A549 (cell line): ENCODE results near the gene GIT1. TPM values are rescaled to one million over a fixed set of nuclear protein-coding genes. Genes with fewer than 3 reads are reported as not detected.

Experiments
- ATAC-seq, 2 experiments: fragments of 200-7000 bp in 1 of 2; fragments of >200 bp in 1 of 2; cut with Nextera tagmentation in 1 of 2; cut with Tn5 transposase in 1 of 2; 3 replicates each; pipeline versions ENCODE4 v1.8.0 to v1.9.1; 2018 to 2020; ENCODE audit warnings: mild to moderate bottlenecking in 1 of 2, moderate library complexity in 1 of 2
- CTCF ChIA-PET: fragments of 300-600 bp; sonication (Branson Sonifier 250); formaldehyde crosslinking; extraction: SDS; loops from one replicate; lab custom pipeline; 2021; ENCODE audit warnings: antibody characterized with exemption, inconsistent platforms; lab: Yijun Ruan, JAX
- POLR2A ChIA-PET: fragments of 350-600 bp; formaldehyde crosslinking; extraction: SDS; loops from one replicate; lab custom pipeline; 2021; ENCODE audit warnings: antibody characterized with exemption, inconsistent platforms; lab: Yijun Ruan, JAX
- DNase-seq, 2 experiments: peaks; one replicate each; pipeline versions ENCODE4 v3.0.0 to v3.0.0-alpha.2; 2011 to 2016; ENCODE audit warnings: low read depth in 1 of 2, low spot score in 1 of 2
- FAIRE-seq: peaks from 2 replicates; lab custom pipeline; 2011; peaks lifted over from hg19 to GRCh38; lab: Jason Lieb, UNC
- H3K27ac ChIP-seq, 2 experiments: fragments of >200 bp; sonication (Bioruptor Twin); formaldehyde crosslinking; 3 replicates each; pipeline ENCODE4 v1.5.1; 2016 to 2017
- H3K4me1 ChIP-seq: fragments of >200 bp; sonication (Bioruptor Twin); formaldehyde crosslinking; 3 replicates; pipeline ENCODE4 v1.6.1; 2016
- H3K4me2 ChIP-seq: fragments of >200 bp; sonication (Bioruptor Twin); formaldehyde crosslinking; 3 replicates; pipeline ENCODE4 v1.6.1; 2016
- H3K4me3 ChIP-seq: fragments of >200 bp; sonication (Bioruptor Twin); formaldehyde crosslinking; 3 replicates; pipeline ENCODE4 v1.5.1; 2016
- H3K9me3 ChIP-seq: fragments of >200 bp; sonication (Bioruptor Twin); formaldehyde crosslinking; 3 replicates; pipeline ENCODE4 v1.6.1; 2016
- ATOH8 ChIP-seq: fragments of 250-450 bp; sonication (Bioruptor Pico); IDR thresholded peaks from 2 replicates; pipeline ENCODE4 v1.5.0; 2020; ENCODE audit warnings: low read depth, mild to moderate bottlenecking, moderate library complexity
- BCL3 ChIP-seq: fragments of >200 bp; sonication (Bioruptor Twin); formaldehyde crosslinking; IDR thresholded peaks from 3 replicates; pipeline ENCODE4 v1.6.1; 2016
- BHLHE40 ChIP-seq: IDR thresholded peaks from 2 replicates; pipeline ENCODE4 v1.6.1; 2012; ENCODE audit warnings: low read depth, low read length, inconsistent platforms
- CTCF ChIP-seq: fragments of >200 bp; sonication (Bioruptor Twin); formaldehyde crosslinking; IDR thresholded peaks from 3 replicates; pipeline ENCODE4 v1.5.1; 2016
- HDAC2 ChIP-seq: fragments of 200-600 bp; sonication (generic); IDR thresholded peaks from 2 replicates; pipeline ENCODE4 v1.6.1; 2016
- HEYL ChIP-seq: fragments of 250-450 bp; sonication (Bioruptor Pico); IDR thresholded peaks from 2 replicates; pipeline ENCODE4 v1.8.0; 2021; ENCODE audit warnings: mild to moderate bottlenecking, moderate library complexity
- HMGXB4 ChIP-seq: fragments of 250-450 bp; sonication (Bioruptor Pico); IDR thresholded peaks from 2 replicates; pipeline ENCODE4 v1.5.0; 2021; ENCODE audit warnings: mild to moderate bottlenecking, moderate library complexity, borderline replicate concordance
- HOXB13 ChIP-seq: fragments of 250-450 bp; sonication (Bioruptor Pico); IDR thresholded peaks from 2 replicates; pipeline ENCODE4 v1.5.0; 2020; ENCODE audit warnings: low read depth, mild to moderate bottlenecking, moderate library complexity
- HOXB5 ChIP-seq: fragments of 250-450 bp; sonication (Bioruptor Pico); IDR thresholded peaks from 2 replicates; pipeline ENCODE4 v1.5.0; 2020; ENCODE audit warnings: mild to moderate bottlenecking, moderate library complexity
- JUN ChIP-seq, 2 experiments: fragments of >200 bp; sonication (Bioruptor Twin); formaldehyde crosslinking; IDR thresholded peaks; 2 replicates in 1 of 2; 3 replicates in 1 of 2; pipeline ENCODE4 v1.6.1; 2016 to 2017
- KDM1A ChIP-seq: fragments of 200-600 bp; sonication (generic); IDR thresholded peaks from 2 replicates; pipeline ENCODE4 v1.6.1; 2016; ENCODE audit warnings: low read depth, mild to moderate bottlenecking
- MAFK ChIP-seq: fragments of 450-650 bp; IDR thresholded peaks from 2 replicates; pipeline ENCODE4 v1.6.1; 2014; ENCODE audit not compliant: partially characterized antibody
- MAZ ChIP-seq: fragments of 150-350 bp; IDR thresholded peaks from 2 replicates; pipeline ENCODE4 v1.6.1; 2014; ENCODE audit warnings: antibody characterized with exemption, low read depth, low read length, borderline replicate concordance
- MYC ChIP-seq: IDR thresholded peaks from 2 replicates; pipeline ENCODE4 v1.6.1; 2012; ENCODE audit warnings: mild to moderate bottlenecking, inconsistent platforms, low read length, improper control_type of control experiment, borderline replicate concordance
- NFE2L2 ChIP-seq: fragments of 150-350 bp; conservative IDR thresholded peaks from 2 replicates; pipeline ENCODE4 v1.6.1; 2014; ENCODE audit warnings: low read length
- NPAS2 ChIP-seq: fragments of 250-450 bp; sonication (Bioruptor Pico); IDR thresholded peaks from 2 replicates; pipeline ENCODE4 v1.8.0; 2022; ENCODE audit warnings: mild to moderate bottlenecking, moderate library complexity, borderline replicate concordance
- NR3C1 ChIP-seq: fragments of >200 bp; sonication (Bioruptor Twin); formaldehyde crosslinking; IDR thresholded peaks from 3 replicates; pipeline ENCODE4 v1.6.1; 2017
- PHF8 ChIP-seq: fragments of 200-600 bp; sonication (generic); IDR thresholded peaks from 2 replicates; pipeline ENCODE4 v1.6.1; 2016; ENCODE audit warnings: low read depth, mild to moderate bottlenecking, antibody characterized with exemption, moderate library complexity, borderline replicate concordance
- RAD21 ChIP-seq, 2 experiments: fragments of >200 bp in 1 of 2; sonication (Bioruptor Twin) in 1 of 2; formaldehyde crosslinking in 1 of 2; IDR thresholded peaks in 1 of 2; conservative IDR thresholded peaks in 1 of 2; 2 replicates in 1 of 2; 3 replicates in 1 of 2; pipeline ENCODE4 v1.6.1; 2012 to 2018; ENCODE audit warnings: inconsistent platforms in 1 of 2
- RFX5 ChIP-seq: fragments of 450-650 bp; IDR thresholded peaks from 2 replicates; pipeline ENCODE4 v1.7.1; 2014; ENCODE audit warnings: antibody characterized with exemption, mild to moderate bottlenecking, moderate library complexity
- SMC3 ChIP-seq: fragments of >200 bp; sonication (Bioruptor Twin); formaldehyde crosslinking; IDR thresholded peaks from 3 replicates; pipeline ENCODE4 v1.6.1; 2018; ENCODE audit warnings: inconsistent platforms
- ZSCAN20 ChIP-seq: fragments of 250-450 bp; sonication (Bioruptor Pico); IDR thresholded peaks from 2 replicates; pipeline ENCODE4 v1.8.0; 2022; ENCODE audit warnings: mild to moderate bottlenecking, moderate library complexity
- WGBS: methylation state at CpG from one replicate; pipeline ENCODE4 v1.1.6; 2017; ENCODE audit errors: missing lambda C conversion rate; 5-methylcytosine and 5-hydroxymethylcytosine counted together
- polyA plus RNA-seq, 4 experiments: library from polyadenylated mRNA; depleted of rRNA in 3 of 4; stranded (reverse); fragments of >200 nt; fragmentation: RNase III in 1 of 4; extraction: RNeasy Plus Mini Kit Qiagen cat#74134 plus additional on column Dnase treatment in 1 of 4; gene quantifications; 2 replicates in 3 of 4; 3 replicates in 1 of 4; pipeline ENCODE4 v1.2.3, GENCODE V29; 2011 to 2017
- TF ChIP-seq, protein P1 (sequence below): IDR thresholded peaks from 2 replicates; pipeline ENCODE4 v1.6.1; 2012
- TF ChIP-seq, protein P2 (sequence below): fragments of 450-650 bp; IDR thresholded peaks from 2 replicates; pipeline ENCODE4 v1.6.1; 2014; ENCODE audit warnings: antibody characterized with exemption

The GIT1 gene
- polyA plus RNA-seq, 2 of the 4 experiments (the other 2 are of a cell fraction), result 47.8 to 53.0 TPM

- Histone ChIP-seq H3K4me2 (no peak overlapping the region), H3K4me3 (no peak overlapping the region), H3K4me1 (peaks cover 32% of the 10 kb centered on the region), H3K27ac (peak overlapping the region; percentile 28 to 72; a peak in 4 of 6 replicates), H3K9me3 (no peaks in the 10 kb centered on the region)
- TF ChIP-seq, protein P1, sequence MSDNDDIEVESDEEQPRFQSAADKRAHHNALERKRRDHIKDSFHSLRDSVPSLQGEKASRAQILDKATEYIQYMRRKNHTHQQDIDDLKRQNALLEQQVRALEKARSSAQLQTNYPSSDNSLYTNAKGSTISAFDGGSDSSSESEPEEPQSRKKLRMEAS, result no peak
- no peak for TF ChIP-seq ATOH8
- no peak for TF ChIP-seq NPAS2 (CRISPR knock-in tag)
- TF ChIP-seq MAZ, result no peak
- TF ChIP-seq RAD21 (conservative IDR thresholded peaks at IDR 0.05 in 1 of 2, IDR thresholded peaks at IDR 0.05 in 1 of 2), result no peak
- TF ChIP-seq HDAC2, result no peak
- TF ChIP-seq MAFK, result no peak
- TF ChIP-seq PHF8, result no peak
- TF ChIP-seq HEYL, result no peak
- no peak for TF ChIP-seq ZSCAN20 (CRISPR knock-in tag)
- FAIRE-seq (no peak), DNase-seq (no peak), ATAC-seq (no peak)
- WGBS, result 92% methylated on average over 18 of the region's 20 CpGs
- ChIA-PET CTCF (interaction anchor here (0.6 to 24.0 kb wide), 21 partner anchors 11 to 1031 kb away, joined by 3 to 474 read pairs (median 5); partner anchors contain the start of genes ABHD15, ANKRD13B, CORO6 and NUFIP2), POLR2A (interaction anchor here (1.3 to 2.6 kb wide), 2 partner anchors 10 to 25 kb away, joined by 3 to 12 read pairs; no protein-coding TSS in a partner anchor)
Measured at GRCh38 chr17:29581583-29582253, 7.7 kb downstream of the GIT1 start.

- Histone ChIP-seq H3K9me3 (no peaks in the 10 kb centered on the region), H3K4me3 (no peak overlapping the region), H3K4me1 (peaks cover 26% of the 10 kb centered on the region), H3K27ac (peak overlapping the region; percentile 41 to 72; a peak in 5 of 6 replicates), H3K4me2 (peak overlapping the region; percentile 9; the same call in 1 of the 3 replicates)
- DNase-seq, result peak; percentile 91 to 99
- WGBS, result 51% methylated on average over 15 of the region's 15 CpGs
- ChIA-PET POLR2A (interaction anchor here (0.7 to 2.6 kb wide), 4 partner anchors 11 to 525 kb away, joined by 3 to 12 read pairs (median 3); no protein-coding TSS in a partner anchor), CTCF (interaction anchor here (0.6 to 24.0 kb wide), 31 partner anchors 1 to 1480 kb away, joined by 3 to 474 read pairs (median 4); partner anchors contain the start of genes ABHD15, ANKRD13B, CORO6 and NUFIP2)
- ATAC-seq, result peak; percentile 87 to 96
- FAIRE-seq, result peak; percentile 99
- TF ChIP-seq HOXB5 (CRISPR knock-in tag) (peak; percentile 43; the same call in 1 of the 2 replicates), SMC3 (peak; percentile 95), RFX5 (0 out of 2 replicates have a peak, but pooled peaks have one; percentile 20), CTCF (peak; percentile 98), JUN (IDR thresholded peaks at IDR 0.05) (no peak), NR3C1 (no peak), BHLHE40 (peak; percentile 90), HOXB13 (0 out of 2 replicates have a peak, but pooled peaks have one; percentile 28), ATOH8 (0 out of 2 replicates have a peak, but pooled peaks have one; percentile 58), BCL3 (no peak), KDM1A (no peak), NFE2L2 (0 out of 2 replicates have a peak, but pooled peaks have one; percentile 2), MYC (peak; percentile 90), HMGXB4 (CRISPR knock-in tag) (no peak)
- TF ChIP-seq, protein P1, result peak; percentile 97
- TF ChIP-seq, protein P2, sequence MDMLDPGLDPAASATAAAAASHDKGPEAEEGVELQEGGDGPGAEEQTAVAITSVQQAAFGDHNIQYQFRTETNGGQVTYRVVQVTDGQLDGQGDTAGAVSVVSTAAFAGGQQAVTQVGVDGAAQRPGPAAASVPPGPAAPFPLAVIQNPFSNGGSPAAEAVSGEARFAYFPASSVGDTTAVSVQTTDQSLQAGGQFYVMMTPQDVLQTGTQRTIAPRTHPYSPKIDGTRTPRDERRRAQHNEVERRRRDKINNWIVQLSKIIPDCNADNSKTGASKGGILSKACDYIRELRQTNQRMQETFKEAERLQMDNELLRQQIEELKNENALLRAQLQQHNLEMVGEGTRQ, result peak; percentile 70
Measured at GRCh38 chr17:29579866-29580771, 9.3 kb downstream of the GIT1 start.
